G401 (cell line): ENCODE data around the gene TIMP3. TPM values are rescaled to one million over a fixed set of nuclear protein-coding genes. Genes with fewer than 3 reads are reported as not detected.

Experiments
- DNase-seq: peaks from one replicate; pipeline ENCODE4 v3.0.0-alpha.2; 2015; ENCODE audit warnings: low spot score
- in situ Hi-C: cut with HindIII; loops from 2 replicates; pipeline ENCODE4 v1.10.0; 2016; ENCODE audit warnings: low sequenced_read_pairs, mixed read lengths
- total RNA-seq: library from RNA; depleted of rRNA; stranded (reverse); fragments of >200 nt; shearing (Covaris generic); gene quantifications from 2 replicates; pipeline ENCODE4 v1.2.3, GENCODE V29; 2014

Gene TIMP3
- total RNA-seq, 1 experiment from 2014 or later = not detected

DNA sequence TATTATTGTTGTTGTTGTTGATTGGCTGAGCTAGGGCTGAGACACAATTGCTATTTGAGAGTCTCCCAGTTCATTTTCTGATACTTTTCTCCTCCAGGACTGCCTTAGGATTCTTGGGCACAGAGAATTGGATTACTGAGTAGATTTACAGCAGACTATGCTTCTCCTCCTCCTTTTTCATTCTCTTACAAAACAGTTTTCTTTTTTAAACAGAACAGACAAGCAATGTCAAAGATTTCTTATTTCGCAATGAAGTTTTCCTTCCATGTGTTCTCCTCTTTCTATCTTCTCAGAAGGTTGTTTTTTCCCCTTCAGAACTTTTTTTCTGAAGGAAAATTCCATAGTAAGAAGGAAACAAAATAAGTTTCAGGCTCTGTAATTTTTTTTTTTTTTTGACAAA is 19.8 kb upstream of the TIMP3 start:
- in situ Hi-C loops = no loop called here
- DNase-seq = no peak

DNA sequence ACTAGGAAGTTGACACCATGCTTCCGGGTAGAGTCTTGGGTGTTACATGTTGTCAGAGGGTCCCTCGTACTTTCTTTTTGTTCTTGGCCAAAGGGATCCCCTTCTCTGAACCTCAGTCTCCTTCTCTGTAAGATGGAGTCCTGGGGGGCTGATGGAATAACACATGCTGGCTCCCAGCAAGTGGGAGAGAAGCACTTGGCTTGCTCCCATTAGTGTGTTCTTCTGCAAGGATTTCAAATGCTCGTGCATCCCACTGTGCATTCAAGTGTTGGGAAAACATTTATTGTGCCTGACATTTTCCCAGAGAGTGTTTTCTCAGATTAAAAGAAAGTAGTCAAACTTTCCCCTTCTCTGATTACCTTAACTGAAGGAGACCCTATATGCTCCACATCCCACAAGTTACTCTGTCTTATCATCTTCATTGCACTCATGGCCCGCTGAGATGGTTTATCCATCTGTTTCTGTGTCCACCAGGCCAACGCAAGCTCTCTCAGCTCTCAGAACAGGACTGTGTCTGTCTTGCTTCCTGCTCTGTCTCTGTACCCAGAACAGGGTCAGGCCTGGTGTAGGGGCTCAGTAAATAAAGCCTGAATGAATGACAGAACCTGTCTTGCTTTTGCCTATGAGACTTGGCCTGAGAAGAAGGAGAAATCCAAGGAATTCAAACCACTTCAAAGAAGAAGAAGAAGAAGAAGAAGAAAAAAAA is 16.0 kb upstream of the TIMP3 start:
- in situ Hi-C loops = no loop called here
- no peak for DNase-seq

DNA sequence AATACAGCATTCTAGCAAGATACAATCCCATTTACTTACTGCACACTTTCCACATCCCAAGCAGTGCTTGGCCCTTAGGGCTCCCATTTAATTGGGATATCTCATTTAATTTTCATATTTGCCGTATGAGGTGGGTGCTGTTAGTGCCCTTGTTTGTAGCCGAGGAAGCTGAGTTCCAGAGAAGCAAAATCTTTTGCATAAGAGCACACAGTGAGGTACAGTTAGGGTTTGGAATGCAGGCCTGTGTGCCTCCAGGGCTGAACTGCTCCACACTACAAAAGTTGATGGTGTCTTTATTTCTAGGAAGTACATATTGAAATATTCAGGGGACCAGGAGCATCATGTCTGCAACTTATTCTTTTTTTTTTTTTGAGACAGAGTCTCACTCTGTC is 15.5 kb upstream of the TIMP3 start:
- in situ Hi-C loops = no loop called here

DNA sequence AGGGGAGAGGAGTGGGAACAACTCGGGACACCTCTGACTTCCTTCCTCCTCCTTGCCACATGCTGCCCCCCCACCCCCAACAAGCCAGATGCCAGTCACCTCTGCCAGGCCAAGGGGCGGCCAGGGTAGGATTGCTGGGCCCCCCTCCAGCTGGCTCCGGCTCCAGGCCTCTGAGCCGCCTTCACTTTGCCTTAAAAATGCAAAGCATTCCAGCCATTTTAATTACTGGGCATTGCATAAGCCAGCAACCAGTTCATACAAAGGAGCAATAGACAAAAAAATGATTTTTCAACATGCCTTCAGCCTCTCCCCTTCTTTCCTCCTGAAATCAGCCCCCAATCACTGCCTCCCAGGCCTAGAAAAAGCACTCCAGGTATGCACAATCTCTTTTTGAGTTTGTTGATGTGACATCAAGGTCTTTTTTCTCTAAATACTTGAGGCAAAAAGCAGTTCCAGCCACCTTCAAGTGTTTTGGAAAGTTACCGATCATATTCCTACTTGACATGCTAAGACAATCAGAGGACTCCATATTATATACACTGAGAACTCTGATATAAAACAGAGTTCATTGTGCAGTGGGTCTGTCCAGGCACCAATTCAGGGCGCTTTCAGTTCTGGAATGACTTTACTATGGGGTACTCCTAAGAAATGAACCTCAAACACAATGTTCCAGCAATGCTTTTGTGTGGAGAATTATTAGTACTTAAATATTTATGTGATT is 12.4 kb upstream of the TIMP3 start:
- in situ Hi-C loops = no loop called here
- no peak for DNase-seq

More for the DNA sequence above, 15.5 kb upstream of the TIMP3 start:
- DNase-seq = no peak

DNA sequence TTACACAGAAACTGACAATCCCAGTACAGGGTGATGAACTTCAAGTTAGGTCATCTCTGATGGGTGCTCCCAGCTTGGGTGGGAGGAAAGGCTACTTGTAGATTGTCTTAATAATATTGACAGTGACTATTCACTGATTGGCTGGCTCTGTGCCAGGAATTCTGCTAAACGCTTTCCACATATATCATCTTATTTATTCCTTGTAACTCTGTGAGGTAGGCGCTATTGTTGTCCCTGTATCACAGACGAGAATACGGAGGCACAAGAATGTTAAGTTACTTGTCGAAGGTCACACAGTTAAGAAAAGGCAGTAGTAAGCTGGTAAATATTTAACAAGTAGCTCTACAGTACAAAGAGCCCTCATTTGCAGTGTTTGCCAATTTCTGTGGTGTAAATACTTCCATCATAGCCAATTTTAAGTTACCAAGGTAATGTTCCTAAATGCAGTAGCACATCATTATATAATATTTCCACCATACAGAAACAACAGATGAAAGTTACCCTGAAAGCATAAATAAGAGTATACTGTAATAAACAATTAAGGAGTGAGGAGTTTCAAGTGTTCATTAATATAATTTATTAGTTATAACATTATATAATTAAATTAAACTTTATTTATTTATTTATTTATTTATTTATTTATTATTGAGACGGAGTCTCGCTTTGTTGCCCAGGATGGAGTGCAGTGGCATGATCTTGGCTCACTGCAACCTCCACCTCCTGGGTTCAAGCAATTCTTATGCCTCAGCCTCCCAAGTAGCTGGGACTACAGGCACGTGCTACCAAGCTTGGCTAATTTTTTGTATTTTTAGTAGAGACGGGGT is 11.5 kb upstream of the TIMP3 start:
- no peak for DNase-seq
- in situ Hi-C loops = no loop called here

DNA sequence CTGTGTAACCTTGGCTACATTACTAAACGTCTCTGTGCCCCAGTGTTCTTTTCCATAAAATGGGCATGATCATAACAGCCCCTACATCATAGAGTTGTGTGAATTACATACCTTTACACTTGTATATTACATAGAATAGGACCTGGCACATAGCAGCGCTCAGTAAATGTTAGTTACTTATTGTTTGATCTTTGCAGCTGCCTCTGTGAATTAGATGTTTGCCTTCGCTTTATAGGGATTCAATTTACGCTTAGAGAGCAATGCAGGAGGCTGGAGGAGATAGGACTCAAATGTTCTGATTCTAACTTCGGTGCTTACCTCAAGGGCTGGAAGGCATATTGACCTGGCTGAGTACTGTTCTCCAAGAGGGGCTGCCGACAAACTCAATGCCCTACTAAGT is 10.4 kb upstream of the TIMP3 start:
- in situ Hi-C loops = no loop called here
- no peak for DNase-seq

DNA sequence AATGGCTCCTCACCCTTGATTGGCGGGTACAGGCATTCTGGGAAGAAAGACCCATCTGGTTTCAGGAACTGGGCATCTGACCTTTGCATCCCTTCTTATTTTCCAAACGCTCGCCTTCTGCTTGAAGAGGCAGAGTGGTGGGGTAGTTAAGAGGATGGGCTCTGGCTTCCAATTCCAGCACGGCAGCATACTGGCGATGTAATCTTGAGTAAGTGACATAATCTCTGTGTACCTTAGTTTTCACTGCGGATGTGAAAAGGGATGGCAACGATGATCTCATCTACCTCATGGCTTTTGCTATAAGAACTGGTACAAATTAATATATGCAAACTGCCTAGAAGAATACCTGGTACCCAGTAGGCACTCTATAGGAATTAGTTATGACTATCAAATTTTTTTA is 10.0 kb upstream of the TIMP3 start:
- in situ Hi-C loops = no loop called here
- no peak for DNase-seq

DNA sequence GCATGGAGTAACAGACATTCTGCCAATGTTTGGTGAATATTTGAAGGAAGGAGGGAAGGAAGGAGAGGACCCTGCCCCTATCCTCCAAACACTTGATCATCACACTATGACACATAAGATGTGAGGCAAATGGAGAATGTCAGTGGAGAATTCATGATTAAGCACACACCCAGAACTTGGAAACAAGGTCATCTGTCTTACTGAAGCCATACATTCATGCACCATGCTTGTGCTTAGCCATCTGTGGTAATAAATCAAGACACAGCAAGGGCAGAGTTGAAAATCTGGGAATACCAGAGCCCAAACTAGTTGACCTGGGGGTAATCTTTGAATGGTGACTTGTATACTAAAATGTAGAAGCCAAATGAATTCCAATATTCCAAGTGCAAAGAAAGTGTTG is 7.9 kb upstream of the TIMP3 start:
- DNase-seq = no peak
- in situ Hi-C loops = no loop called here

DNA sequence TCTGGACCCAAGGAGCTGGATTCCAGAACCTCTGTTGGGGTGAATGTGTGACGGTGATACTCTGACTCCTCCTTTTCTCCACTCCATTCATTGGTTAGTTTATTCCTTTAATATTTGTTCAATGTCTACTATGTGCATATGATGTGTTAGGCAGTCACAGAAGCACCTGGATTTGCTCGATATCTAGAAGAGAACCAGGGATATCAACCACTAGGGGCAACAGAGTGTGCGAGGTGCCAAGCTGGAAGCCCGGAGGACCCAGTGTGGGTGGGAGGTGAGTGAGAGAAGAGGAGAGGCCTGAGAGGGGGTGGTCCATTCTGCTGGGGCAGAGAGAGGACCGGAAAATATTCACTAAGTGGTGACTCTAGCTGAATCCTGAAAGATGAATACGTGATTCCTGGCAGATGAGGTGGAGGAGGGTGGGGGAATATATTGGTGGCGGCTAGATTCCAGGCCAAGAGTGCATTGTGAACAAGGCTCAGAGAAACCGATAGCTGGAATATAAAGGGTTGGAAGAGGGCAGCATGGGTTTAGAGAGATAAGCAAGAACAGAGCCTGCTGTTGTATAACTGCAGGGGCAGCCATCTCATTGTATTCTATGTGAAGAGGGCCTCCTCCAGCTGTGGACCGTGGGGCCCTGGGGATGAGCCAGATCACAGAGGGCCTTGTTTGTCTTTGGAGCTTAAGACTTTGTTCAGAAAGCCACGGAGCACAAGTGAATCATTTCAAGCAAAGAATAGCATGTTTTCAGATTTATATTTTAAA is 6.9 kb upstream of the TIMP3 start:
- in situ Hi-C loops = no loop called here
- no peak for DNase-seq

DNA sequence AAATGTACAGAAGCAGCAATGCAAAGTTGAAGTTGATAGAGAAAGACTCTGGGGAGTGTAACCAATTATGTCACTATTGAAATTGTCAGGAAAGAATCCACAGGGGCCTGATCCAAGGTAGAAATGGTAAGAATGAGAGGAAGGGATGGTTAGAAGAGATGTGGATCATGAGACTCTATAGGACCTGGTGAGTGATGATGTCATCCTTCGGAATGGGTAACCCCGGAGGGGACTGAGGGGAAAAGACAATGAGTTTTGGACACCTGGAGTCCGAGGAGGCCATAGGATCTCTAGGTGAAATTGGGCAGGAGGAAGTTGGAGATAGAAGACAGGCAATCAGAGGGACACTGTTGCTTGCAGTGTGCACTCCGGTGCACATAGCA is 6.3 kb upstream of the TIMP3 start:
- in situ Hi-C loops = no loop called here

DNA sequence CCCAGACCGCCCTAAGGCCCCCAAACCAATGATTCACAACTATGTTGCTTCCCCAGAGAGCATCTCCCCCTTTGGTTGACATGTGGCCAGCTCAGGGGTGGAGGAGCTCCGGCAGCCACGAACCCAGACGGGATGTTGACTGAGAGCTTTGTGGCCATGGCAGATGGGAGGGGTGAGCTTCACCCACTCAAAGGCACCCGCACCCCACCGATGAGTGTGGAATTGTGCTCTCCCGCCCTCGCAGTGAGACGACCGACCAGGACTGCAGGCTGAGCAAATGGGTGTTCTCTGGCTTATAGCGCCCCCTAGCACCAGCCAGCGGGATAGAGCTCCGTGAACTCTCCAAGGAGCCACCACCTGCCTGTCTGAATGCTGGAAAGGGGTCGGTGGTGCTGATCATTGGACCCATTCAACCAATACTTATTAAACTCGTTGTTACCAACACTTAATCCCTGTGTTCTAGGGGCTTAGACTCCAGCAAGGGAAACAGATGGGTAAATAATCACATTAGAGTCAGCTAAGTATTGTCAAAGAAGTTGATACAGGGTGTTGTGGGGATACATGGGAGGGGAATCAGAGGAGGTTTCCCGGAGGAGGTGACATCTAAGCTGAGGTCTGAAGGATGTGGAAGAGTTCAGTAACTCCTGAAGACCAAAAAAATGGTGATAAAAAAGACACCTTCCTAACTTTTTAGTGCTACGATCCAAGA is 4.5 kb upstream of the TIMP3 start:
- in situ Hi-C loops = no loop called here
- DNase-seq = peak; percentile 22

More for the DNA sequence above, 6.3 kb upstream of the TIMP3 start:
- no peak for DNase-seq

DNA sequence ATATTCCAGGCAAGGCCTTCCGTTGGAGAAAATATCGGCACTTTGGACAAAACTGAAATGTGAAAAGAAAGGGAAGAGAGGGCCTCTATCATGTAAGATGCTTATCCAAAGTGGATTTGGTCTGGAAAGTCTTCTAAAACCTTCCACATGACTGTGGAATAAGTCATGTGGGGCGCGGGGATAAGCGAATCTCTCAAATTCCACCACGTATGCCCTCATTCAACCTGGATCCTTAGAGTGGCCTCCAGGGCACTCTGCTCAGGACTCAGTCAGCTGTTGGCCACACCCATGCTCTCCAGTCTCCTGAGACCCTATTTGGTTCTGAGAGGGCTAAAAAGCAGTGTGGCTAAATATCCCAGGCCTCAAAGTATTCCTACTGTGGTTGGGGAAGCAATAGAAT is 2.0 kb upstream of the TIMP3 start:
- DNase-seq = no peak
- in situ Hi-C loops = no loop called here

DNA sequence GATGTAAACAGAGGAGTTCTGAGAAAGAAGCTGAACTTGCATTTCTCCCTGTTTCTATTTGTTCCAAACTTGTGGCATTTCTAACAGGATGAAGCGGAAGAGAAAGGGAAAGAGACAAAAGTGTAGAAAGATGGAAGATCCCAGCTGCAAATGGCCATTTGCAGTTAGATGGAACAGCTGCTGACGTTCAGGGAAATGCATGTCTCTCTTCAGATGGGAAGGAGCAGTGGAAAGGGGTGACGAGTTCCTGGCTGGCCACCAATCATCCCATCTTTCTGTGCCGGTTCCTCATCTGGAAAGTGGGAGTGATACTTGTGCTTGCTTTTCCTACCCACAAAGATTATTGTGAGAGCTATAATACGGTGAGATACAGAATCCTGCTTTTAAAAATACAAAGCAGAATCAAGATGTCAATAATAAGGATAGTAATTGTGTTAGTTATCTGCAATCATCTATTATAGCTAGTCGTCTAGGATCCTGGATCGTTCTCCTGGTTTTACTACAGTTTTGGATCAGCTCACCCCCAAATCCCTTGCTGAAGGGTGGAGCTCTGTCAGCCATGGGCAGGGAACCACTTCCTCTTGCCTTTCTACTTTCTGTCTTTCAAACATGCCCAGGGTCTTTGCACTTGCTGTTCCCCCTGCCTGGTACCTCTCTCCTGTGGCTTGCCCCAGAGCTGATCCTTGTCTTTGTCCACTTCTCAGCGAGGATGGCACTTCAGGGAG is 1.2 kb upstream of the TIMP3 start:
- DNase-seq = no peak
- in situ Hi-C loops = no loop called here

DNA sequence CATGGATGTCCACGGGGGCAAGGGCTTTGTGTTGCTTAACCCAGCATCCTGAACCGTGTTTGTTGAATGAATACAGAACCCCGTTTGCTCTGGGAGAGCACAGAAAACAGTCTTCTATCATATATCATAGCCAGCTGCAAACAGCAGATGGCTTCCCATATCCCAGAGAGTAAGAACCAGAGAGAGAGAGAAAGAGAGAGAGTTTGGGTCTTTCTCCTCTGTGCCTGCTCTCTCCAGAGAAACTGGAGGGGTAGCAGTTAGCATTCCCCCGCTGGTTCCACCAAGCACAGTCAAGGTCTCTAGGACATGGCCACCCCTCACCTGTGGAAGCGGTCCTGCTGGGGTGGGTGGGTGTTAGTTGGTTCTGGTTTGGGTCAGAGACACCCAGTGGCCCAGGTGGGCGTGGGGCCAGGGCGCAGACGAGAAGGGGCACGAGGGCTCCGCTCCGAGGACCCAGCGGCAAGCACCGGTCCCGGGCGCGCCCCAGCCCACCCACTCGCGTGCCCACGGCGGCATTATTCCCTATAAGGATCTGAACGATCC is 440 bp upstream of the TIMP3 start:
- DNase-seq = no peak
- in situ Hi-C loops = no loop called here

DNA sequence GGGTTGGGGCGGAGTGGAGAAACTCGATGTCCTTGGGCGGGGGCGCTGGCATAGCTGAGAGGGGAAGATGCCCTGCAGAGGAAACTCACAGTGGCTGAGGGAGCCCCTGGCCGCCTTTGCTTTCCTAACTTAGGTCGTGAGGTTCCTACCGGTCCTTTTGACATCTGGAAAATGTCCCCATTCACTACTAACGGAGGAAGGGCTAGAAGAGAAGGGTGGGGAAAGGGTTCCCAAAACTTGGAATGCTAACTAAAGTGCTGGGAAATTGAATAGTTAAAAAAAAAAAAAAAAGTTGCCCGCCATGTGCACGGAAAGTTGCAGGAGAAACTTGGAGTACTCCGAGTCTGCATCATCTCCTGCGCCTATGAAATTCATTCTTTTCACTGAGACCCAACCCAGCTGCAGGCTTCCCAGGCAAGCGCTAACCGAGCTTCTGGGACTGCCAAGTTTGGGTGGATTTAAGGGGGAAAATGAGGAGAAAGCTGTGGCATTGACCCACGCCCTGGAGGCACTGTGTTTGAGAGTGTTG is 796 bp downstream of the TIMP3 start:
- in situ Hi-C loops = no loop called here
- DNase-seq = no peak

DNA sequence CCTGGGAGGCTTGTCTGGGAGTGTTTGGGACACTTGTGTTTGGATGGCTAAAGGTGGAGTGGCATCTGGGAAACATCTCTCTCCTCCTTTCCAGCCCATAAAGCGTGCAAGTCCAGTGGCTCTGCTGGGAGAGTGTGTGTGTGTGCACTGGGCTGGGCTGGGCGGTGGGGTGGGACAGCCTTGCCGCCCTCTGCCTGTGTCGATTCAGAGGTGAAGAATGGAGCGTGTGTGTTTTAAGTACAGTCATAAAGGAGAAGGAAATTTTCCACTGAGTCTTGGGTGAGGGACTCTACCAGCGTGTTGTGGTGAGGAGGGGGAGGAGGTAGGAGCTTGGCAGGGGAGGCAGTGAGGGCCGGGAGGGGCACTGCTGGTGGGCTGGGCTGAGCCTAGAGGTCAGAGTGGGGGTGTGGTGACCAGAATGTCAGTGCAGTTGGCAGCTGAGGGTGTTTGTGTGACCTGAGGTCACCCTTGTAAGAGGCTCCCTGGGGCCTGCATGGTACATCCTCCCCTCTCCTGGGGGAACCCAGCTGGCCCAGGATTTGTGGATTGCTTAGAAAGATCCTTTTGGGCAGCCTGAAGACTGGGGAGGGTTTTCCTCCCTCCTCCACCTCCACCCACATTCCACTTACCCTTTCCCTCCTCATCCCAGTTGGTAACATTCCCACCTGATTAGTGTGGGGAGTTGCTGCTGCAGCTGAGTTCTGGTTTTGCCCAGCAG is 1.7 kb downstream of the TIMP3 start:
- in situ Hi-C loops = no loop called here
- no peak for DNase-seq

DNA sequence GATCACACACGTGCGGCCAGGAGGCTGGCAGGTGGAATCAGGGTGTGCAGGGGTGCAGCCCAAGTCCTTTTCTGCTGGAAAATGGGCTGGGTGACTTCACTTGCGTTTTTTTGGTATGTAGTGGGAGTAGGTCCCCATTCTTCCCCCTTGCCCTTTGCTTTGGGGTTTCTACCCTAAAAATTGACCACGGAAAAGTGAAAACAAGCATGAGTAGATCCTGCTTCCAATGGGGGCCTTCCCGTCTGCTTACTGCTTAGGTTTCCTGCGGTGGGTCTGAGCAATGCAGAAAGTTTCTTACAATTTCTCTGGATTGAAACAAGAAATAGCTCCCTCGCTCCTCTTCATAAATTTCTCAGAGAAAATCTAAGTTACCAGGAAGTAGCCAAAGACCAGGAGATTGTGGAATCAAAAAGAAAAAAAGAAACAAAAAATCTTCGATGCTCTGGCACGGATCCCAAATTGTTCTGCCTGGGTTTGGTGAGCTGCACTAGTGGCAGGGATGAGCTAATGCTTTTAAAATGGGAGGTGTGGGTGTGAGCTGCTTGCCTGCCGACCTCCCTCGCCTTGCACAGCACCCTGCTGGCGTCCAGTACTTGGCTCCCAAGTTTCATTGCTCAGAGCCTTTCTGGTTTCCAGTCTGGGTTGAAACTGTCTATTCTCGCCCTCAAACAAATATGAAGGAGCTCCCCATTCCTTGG is 2.4 kb downstream of the TIMP3 start:
- in situ Hi-C loops = no loop called here
- no peak for DNase-seq
